SK-N-MC (cell line): ENCODE measurements around the gene KCNN1.

Source experiments
- DNase-seq: peaks from one replicate; pipeline ENCODE4 v3.0.0-alpha.2; 2011; ENCODE audit warnings: low read depth, low spot score
- H3K27ac ChIP-seq: fragments of 200-600 bp; sonication (generic); 2 replicates; pipeline ENCODE4 v1.5.1; 2016; ENCODE audit warnings: mixed run types
- H3K36me3 ChIP-seq: fragments of 200-600 bp; sonication (generic); 2 replicates; pipeline ENCODE4 v1.6.1; 2017; ENCODE audit warnings: antibody characterized with exemption, low read length, mixed read lengths; ENCODE audit not compliant: insufficient read depth
- H3K4me3 ChIP-seq: fragments of 200-600 bp; sonication (generic); 2 replicates; pipeline ENCODE4 v1.5.1; 2016
- H3K9ac ChIP-seq: fragments of 200-600 bp; sonication (generic); 2 replicates; pipeline ENCODE4 v1.8.0; 2017; ENCODE audit warnings: mixed run types, mixed read lengths; ENCODE audit not compliant: insufficient read length
- H3K9me3 ChIP-seq: fragments of 200-600 bp; sonication (generic); 2 replicates; pipeline ENCODE4 v1.6.1; 2017; ENCODE audit warnings: low read depth, mild to moderate bottlenecking, antibody characterized with exemption, low read length, moderate library complexity, mixed read lengths
- EZH2 ChIP-seq: fragments of 200-600 bp; sonication (generic); IDR thresholded peaks from one replicate; pipeline ENCODE4 v1.6.1; 2017; ENCODE audit warnings: antibody characterized with exemption
- FOXP2 ChIP-seq: optimal IDR thresholded peaks from 2 replicates; pipeline ENCODE3; 2011; ENCODE audit warnings: mild to moderate bottlenecking, moderate library complexity; ENCODE audit not compliant: insufficient read depth; ENCODE audit errors: extremely low read length, control extremely low read depth
- POLR2AphosphoS5 ChIP-seq: IDR thresholded peaks from 2 replicates; pipeline ENCODE4 v1.6.1; 2012; ENCODE audit warnings: mild to moderate bottlenecking, low read depth, low read length, borderline replicate concordance

KCNN1 gene

GRCh38 chr19:17989425-17990094, 22.7 kb downstream of the KCNN1 start:
- TF ChIP-seq EZH2 (no peak), FOXP2 (no peak), POLR2AphosphoS5 (no peak)
- peaks cover 21% of the 10 kb centered on the region; the same call in 1 of the 2 replicates for H3K36me3 ChIP-seq
- H3K9me3 ChIP-seq: no peaks in the 10 kb centered on the region
- DNase-seq: no peak
- H3K9ac ChIP-seq: no peak overlapping the region
- H3K27ac ChIP-seq: no peak overlapping the region
- no peak overlapping the region for H3K4me3 ChIP-seq

DNA sequence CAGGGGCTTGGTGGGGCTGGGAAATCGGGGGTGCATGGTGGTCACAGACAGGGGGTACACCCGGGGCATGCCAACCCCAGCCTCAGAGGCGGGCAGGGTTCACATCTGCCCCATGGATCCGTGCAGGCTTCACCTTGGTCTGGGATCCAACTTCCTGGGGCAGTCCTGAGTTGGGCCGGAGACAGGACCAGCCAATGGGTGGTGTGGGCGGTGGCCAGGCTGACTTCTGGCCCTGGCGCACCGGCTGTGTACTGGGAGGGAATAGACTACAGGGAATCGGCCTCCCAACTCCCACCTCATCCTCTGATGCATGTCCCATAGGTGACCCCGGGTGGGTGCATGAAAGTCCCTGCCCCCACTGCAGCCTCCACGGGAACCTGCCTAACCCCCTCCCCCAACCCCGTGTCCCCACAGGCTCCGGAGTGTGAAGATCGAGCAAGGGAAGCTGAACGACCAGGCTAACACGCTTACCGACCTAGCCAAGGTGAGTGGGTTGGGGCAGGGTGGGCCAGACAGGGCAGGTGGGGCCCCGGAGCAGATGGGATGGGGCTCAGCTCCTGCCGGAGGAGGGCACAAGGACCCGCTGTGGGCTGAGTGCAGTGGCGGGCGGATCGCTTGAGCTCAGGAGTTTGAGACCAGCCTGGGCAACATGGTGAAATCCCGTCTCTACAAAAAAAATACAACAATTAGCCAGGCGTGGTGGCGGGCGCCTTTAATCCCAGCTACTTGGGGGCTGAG, 26.3 kb downstream of the KCNN1 start:
- no peak for DNase-seq
- no peak overlapping the region for H3K9ac ChIP-seq
- TF ChIP-seq POLR2AphosphoS5 (no peak), EZH2 (no peak), FOXP2 (no peak)
- H3K4me3 ChIP-seq: no peak overlapping the region
- H3K36me3 ChIP-seq: peaks cover 15% of the 10 kb centered on the region; the same call in 1 of the 2 replicates
- H3K27ac ChIP-seq: no peak overlapping the region
- no peaks in the 10 kb centered on the region for H3K9me3 ChIP-seq

GRCh38 chr19:17996826-17997316, 30.0 kb downstream of the KCNN1 start:
- no peak for DNase-seq
- H3K27ac ChIP-seq: no peak overlapping the region
- H3K9ac ChIP-seq: no peak overlapping the region
- H3K36me3 ChIP-seq: peaks cover 5% of the 10 kb centered on the region; the same call in 1 of the 2 replicates
- no peak overlapping the region for H3K4me3 ChIP-seq
- TF ChIP-seq POLR2AphosphoS5: no peak
- no peak for TF ChIP-seq EZH2
- H3K9me3 ChIP-seq: no peaks in the 10 kb centered on the region

- no peak for DNase-seq
- TF ChIP-seq POLR2AphosphoS5 (no peak), FOXP2 (no peak), EZH2 (no peak)
- Histone ChIP-seq H3K27ac (no peak overlapping the region), H3K9ac (no peak overlapping the region), H3K4me3 (no peak overlapping the region), H3K36me3 (peaks cover 5% of the 10 kb centered on the region; the same call in 1 of the 2 replicates), H3K9me3 (no peaks in the 10 kb centered on the region)
These were observed 31.3 kb downstream of the KCNN1 start for GRCh38 chr19:17997969-17998826.

- Histone ChIP-seq H3K27ac (no peak overlapping the region), H3K4me3 (no peak overlapping the region), H3K9me3 (no peaks in the 10 kb centered on the region), H3K9ac (no peak overlapping the region), H3K36me3 (peaks cover 5% of the 10 kb centered on the region; the same call in 1 of the 2 replicates)
- TF ChIP-seq FOXP2 (no peak), EZH2 (no peak), POLR2AphosphoS5 (no peak)
- no peak for DNase-seq
These were observed 31.9 kb downstream of the KCNN1 start for GRCh38 chr19:17998827-17999150.

DNA sequence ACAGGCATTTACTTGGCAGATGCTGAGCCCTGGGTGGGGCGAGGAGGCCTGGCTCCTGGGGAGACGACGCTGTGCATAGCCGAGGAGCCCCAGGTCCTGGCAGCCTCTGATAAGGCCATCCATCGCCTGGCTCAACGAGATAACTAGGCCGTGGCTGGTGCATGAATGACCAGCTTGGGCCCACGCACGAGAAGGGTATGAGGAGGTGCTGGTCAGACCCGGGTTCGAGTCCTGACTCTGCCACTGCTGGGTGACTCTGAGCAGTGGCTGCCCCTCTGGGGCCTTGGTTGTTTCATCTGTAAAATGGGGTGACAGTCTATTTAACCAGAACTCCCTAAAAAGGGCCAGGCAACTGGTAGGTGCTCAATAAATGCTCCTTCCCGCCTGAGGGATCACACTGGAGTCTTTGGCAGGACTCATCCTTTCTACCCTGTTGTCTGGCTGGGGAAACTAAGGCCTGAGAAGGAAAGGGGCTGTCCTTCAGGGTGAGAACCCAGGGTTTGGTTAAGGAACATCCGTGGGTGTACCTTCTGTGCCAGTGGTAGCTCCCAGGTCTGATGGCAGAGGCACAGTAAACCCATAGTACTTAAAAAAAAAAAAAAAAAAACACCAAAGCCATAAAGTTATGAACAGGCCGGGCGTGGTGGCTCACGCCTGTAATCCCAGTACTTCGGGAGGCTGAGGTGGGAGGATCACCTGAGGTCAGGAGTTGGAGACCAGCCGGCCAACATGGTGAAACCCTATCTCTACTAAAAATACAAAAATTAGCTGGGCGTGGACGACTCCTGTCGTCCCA, 33.0 kb downstream of the KCNN1 start:
- peak overlapping the region; percentile 54; the same call in 1 of the 2 replicates for H3K27ac ChIP-seq
- no peak for DNase-seq
- no peak overlapping the region for H3K9ac ChIP-seq
- H3K36me3 ChIP-seq: peaks cover 5% of the 10 kb centered on the region; the same call in 1 of the 2 replicates
- peak overlapping the region; percentile 89 for H3K4me3 ChIP-seq
- no peak for TF ChIP-seq POLR2AphosphoS5
- TF ChIP-seq EZH2: no peak
- TF ChIP-seq FOXP2: no peak
- H3K9me3 ChIP-seq: no peaks in the 10 kb centered on the region

- peaks cover 5% of the 10 kb centered on the region; the same call in 1 of the 2 replicates for H3K36me3 ChIP-seq
- TF ChIP-seq POLR2AphosphoS5: no peak
- TF ChIP-seq EZH2: no peak
- no peak for TF ChIP-seq FOXP2
- H3K27ac ChIP-seq: peak overlapping the region; percentile 57; the same call in 1 of the 2 replicates
- no peak for DNase-seq
- no peaks in the 10 kb centered on the region for H3K9me3 ChIP-seq
- H3K9ac ChIP-seq: peak overlapping the region; percentile 78
- peak overlapping the region; percentile 89 for H3K4me3 ChIP-seq
These were observed 33.6 kb downstream of the KCNN1 start for GRCh38 chr19:18000480-18000914.
